HG03520 (cell line): ENCODE data around the gene PRRX1.

Source experiments
- ATAC-seq: cut with Tn5 transposase; IDR thresholded peaks from one replicate; pipeline ENCODE4 v1.9.1; 2021; ENCODE audit warnings: mild to moderate bottlenecking, moderate library complexity; ENCODE audit not compliant: unreplicated experiment

Gene PRRX1

GRCh38 chr1:170714938-170715337 is 51.0 kb downstream of the PRRX1 start:
- ATAC-seq = no peak

- ATAC-seq = no peak
Observed at GRCh38 chr1:170716835-170717429, 53.0 kb downstream of the PRRX1 start.

GRCh38 chr1:170720661-170721060 is 56.7 kb downstream of the PRRX1 start:
- no peak for ATAC-seq

- no peak for ATAC-seq
Observed at GRCh38 chr1:170721621-170722020, 57.7 kb downstream of the PRRX1 start.

- no peak for ATAC-seq
Observed at GRCh38 chr1:170723518-170723917, 59.6 kb downstream of the PRRX1 start.

GRCh38 chr1:170725326-170725725 is 61.4 kb downstream of the PRRX1 start:
- ATAC-seq = no peak

- ATAC-seq = no peak
Observed at GRCh38 chr1:170727963-170728362, 64.0 kb downstream of the PRRX1 start.

- ATAC-seq = no peak
Observed at GRCh38 chr1:170729225-170730002, 65.5 kb downstream of the PRRX1 start.

GRCh38 chr1:170730014-170730413 is 66.1 kb downstream of the PRRX1 start:
- ATAC-seq = no peak

GRCh38 chr1:170730438-170730837 is 66.5 kb downstream of the PRRX1 start:
- no peak for ATAC-seq

- no peak for ATAC-seq
Observed at GRCh38 chr1:170731566-170732251, 67.8 kb downstream of the PRRX1 start.

- ATAC-seq = no peak
Observed at GRCh38 chr1:170732252-170732588, 68.3 kb downstream of the PRRX1 start.

- ATAC-seq = no peak
Observed at GRCh38 chr1:170734412-170735175, 70.7 kb downstream of the PRRX1 start.

- ATAC-seq = no peak
Observed at GRCh38 chr1:170735366-170736263, 71.7 kb downstream of the PRRX1 start.

- no peak for ATAC-seq
Observed at GRCh38 chr1:170739803-170740202, 75.9 kb downstream of the PRRX1 start.

- ATAC-seq = no peak
Observed at GRCh38 chr1:170741678-170742077, 77.7 kb downstream of the PRRX1 start.

GRCh38 chr1:170742600-170742999 is 78.7 kb downstream of the PRRX1 start:
- ATAC-seq = no peak

- ATAC-seq = no peak
Observed at GRCh38 chr1:170743083-170743482, 79.2 kb downstream of the PRRX1 start.

- ATAC-seq = no peak
Observed at GRCh38 chr1:170749549-170749948, 85.6 kb downstream of the PRRX1 start.

- no peak for ATAC-seq
Observed at GRCh38 chr1:170749959-170750358, 86.0 kb downstream of the PRRX1 start.
